ENCODE results near the gene STPG4. TPM values are rescaled to one million over a fixed set of nuclear protein-coding genes. Genes with fewer than 3 reads are reported as not detected.

Gene STPG4, protein sequence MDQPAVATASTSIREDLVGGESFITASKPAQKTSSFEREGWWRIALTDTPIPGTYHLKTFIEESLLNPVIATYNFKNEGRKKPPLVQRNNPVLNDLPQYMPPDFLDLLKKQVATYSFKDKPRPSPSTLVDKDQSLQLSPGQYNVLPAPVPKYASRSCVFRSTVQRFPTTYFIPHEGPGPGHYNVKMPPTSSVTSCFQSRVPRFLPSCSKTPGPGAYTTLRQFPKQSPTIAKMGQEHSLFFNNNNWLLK
- polyA plus RNA-seq (2012; ENCODE audit: missing spikeins): 0.57 TPM

DNA sequence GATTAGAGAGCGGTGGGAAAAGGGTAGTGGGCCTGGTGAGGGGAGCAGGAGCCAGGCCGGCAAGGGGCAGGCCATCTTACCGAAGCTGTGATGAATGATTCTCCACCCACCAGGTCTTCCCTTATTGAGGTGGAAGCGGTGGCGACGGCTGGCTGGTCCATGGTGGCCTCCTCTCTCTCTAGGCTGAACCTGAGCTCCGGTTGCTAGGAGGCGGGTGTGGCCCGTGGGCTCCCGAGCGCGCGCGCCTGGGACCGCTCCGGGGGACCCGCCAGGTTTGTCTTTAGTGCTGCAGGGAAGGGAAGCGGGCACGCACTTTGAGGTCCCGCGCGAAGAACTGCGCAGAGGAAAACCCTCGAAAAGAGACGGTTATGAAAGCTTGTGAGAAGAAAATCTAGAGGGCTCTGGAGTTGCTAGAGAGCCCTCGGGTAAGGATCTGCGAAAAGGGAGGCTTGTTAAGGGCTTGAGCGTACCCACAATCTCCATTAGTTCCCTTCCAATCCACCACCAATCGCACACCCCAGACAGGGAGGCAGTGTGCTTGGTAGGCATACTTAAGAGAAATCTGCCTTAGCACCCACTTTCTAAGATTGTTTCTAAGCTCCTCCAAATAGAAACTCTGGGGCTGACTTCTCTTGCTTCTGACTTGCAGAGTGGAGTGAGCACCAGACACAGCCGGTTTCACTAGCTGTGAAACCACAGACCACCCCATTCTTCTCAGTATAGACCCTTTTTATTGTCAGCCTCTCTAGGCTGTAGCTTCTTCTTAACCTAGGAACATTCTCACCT is at the start of gene STPG4:
TSS of gene STPG4 (minus strand) at position 218 of the 786 bp plus-strand sequence. CDS start at position 161, 57 bp downstream.
- TF ChIP-seq POLR2AphosphoS5 (IDR thresholded peaks at IDR 0.05; ENCODE audit: low read depth, low read length) (no peak), TAF1 (IDR thresholded peaks at IDR 0.05; ENCODE audit: borderline replicate concordance, low read depth, low read length) (no peak), POLR2A (IDR thresholded peaks at IDR 0.05; ENCODE audit: low read depth, low read length) (no peak)
- DNase-seq (ENCODE audit: insufficient read length) (no peak), FAIRE-seq (no peak)

DNA sequence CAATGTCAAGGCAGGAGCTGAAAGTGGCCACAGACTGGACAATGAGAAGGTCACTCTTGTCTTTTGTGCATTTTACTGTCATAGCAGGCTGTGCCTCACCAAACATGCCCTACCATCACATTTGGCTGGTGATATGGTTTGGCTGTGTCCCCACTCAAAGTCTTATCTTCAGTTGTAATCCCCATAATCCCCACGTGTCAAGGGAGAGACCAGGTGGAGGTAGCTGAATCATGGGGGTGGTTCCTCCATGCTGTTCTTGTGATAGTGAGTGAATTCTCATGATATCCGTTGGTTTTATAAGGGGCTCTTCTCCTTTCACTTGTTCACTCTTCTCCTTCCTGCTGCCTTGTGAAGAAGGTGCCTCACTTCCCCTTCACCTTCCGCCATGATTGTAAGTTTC is 49.6 kb upstream of the STPG4 start:
- no peak for DNase-seq (ENCODE audit: insufficient read length)
- FAIRE-seq: no peak
- TF ChIP-seq POLR2A (IDR thresholded peaks at IDR 0.05; ENCODE audit: low read depth, low read length) (no peak), TAF1 (IDR thresholded peaks at IDR 0.05; ENCODE audit: borderline replicate concordance, low read depth, low read length) (no peak), POLR2AphosphoS5 (IDR thresholded peaks at IDR 0.05; ENCODE audit: low read depth, low read length) (no peak)

GRCh38 chr2:47203995-47204394 is 48.9 kb upstream of the STPG4 start:
- TF ChIP-seq TAF1 (IDR thresholded peaks at IDR 0.05; ENCODE audit: borderline replicate concordance, low read depth, low read length): no peak
- TF ChIP-seq POLR2AphosphoS5 (IDR thresholded peaks at IDR 0.05; ENCODE audit: low read depth, low read length): no peak
- TF ChIP-seq POLR2A (IDR thresholded peaks at IDR 0.05; ENCODE audit: low read depth, low read length): no peak
- FAIRE-seq: no peak
- no peak for DNase-seq (ENCODE audit: insufficient read length)

DNA sequence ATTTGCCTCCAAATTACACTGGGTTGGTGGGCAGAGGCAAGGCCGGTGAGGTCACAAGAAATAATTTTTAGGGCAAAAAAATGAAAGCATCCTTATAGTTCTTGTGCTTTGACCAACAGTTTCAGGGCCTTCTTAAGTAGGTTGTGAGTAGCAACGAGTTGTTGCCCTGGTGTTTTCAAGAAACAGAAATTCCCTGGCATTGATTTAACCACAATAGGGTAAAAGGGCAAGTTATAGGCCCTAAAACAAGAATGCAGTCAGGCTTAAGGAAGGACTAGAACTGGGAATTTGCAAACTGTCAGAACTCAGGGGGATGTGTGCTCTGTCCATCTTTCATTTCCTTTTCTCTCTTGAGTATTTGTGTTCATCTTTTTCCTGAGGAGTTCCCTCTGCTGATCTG is 46.1 kb upstream of the STPG4 start:
- TF ChIP-seq POLR2A (IDR thresholded peaks at IDR 0.05; ENCODE audit: low read depth, low read length): no peak
- TF ChIP-seq TAF1 (IDR thresholded peaks at IDR 0.05; ENCODE audit: borderline replicate concordance, low read depth, low read length): no peak
- TF ChIP-seq POLR2AphosphoS5 (IDR thresholded peaks at IDR 0.05; ENCODE audit: low read depth, low read length): no peak
- no peak for DNase-seq (ENCODE audit: insufficient read length)
- FAIRE-seq: no peak

DNA sequence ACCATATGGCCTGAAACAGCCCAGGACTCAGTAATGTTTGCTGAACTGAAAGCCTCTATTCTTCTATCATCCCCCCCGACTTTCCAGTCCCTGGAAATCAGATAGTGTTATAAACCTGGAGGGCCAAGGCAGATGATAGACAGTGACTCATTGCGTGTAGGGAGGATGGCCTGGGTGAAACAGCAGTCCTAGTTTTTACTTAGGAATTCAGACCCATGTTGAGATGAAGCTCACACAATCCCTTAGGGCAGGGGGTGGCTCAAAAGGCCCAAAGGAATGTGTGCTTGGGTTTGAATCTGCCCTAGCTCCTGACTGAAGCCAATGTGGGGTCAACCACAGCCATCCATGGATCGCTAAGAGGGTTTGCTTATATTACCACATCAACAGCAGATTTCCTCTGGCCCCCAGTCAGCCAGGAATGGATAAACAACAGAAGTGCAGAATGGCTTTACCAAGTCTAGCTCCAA is 43.9 kb upstream of the STPG4 start:
- no peak for TF ChIP-seq TAF1 (IDR thresholded peaks at IDR 0.05; ENCODE audit: borderline replicate concordance, low read depth, low read length)
- no peak for TF ChIP-seq POLR2A (IDR thresholded peaks at IDR 0.05; ENCODE audit: low read depth, low read length)
- no peak for TF ChIP-seq POLR2AphosphoS5 (IDR thresholded peaks at IDR 0.05; ENCODE audit: low read depth, low read length)
- DNase-seq (ENCODE audit: insufficient read length) (no peak), FAIRE-seq (no peak)

DNA sequence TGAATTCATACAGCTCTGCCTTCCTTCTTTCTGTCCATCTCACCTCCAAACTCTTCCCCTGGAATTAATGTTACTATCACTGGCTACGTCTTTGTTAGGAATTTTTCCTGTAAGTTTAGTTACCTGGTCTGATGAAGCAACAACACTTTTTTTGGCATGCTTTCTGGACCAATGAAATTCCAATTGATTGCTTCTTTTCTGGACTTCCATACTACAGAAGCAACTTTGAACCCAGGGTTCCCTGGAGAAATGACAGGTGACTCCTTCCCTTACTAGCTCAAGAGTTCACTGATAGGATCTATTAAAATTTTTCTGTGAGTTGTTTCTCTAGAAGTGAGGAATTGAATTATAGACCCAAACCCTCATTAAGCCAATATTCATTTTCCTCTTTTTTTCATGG is 41.4 kb upstream of the STPG4 start:
- FAIRE-seq (no peak), DNase-seq (ENCODE audit: insufficient read length) (no peak)
- no peak for TF ChIP-seq POLR2AphosphoS5 (IDR thresholded peaks at IDR 0.05; ENCODE audit: low read depth, low read length)
- TF ChIP-seq POLR2A (IDR thresholded peaks at IDR 0.05; ENCODE audit: low read depth, low read length): no peak
- no peak for TF ChIP-seq TAF1 (IDR thresholded peaks at IDR 0.05; ENCODE audit: borderline replicate concordance, low read depth, low read length)

DNA sequence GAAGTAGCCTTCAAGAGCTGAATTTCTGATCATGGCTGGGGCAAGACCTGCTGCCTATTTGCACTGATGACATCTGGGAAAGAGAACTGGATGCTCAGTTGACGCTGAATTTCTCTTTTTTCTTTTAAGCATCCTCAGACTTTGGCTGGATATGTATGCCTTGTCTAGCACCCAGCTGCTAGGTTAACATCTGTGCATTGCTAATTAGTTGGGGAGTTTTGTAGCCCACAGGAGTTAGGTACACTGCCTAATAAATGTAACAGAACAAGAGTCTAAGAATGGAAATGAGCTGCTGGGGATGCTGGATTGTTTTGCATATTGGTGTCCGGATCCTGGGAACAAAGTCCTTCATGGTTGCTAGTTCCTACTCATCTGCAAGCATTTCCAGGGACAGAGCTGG is 40.9 kb upstream of the STPG4 start:
- FAIRE-seq (no peak), DNase-seq (ENCODE audit: insufficient read length) (no peak)
- no peak for TF ChIP-seq POLR2A (IDR thresholded peaks at IDR 0.05; ENCODE audit: low read depth, low read length)
- TF ChIP-seq POLR2AphosphoS5 (IDR thresholded peaks at IDR 0.05; ENCODE audit: low read depth, low read length): no peak
- TF ChIP-seq TAF1 (IDR thresholded peaks at IDR 0.05; ENCODE audit: borderline replicate concordance, low read depth, low read length): no peak

- DNase-seq (ENCODE audit: insufficient read length) (no peak), FAIRE-seq (no peak)
- TF ChIP-seq POLR2A (IDR thresholded peaks at IDR 0.05; ENCODE audit: low read depth, low read length) (no peak), TAF1 (IDR thresholded peaks at IDR 0.05; ENCODE audit: borderline replicate concordance, low read depth, low read length) (no peak), POLR2AphosphoS5 (IDR thresholded peaks at IDR 0.05; ENCODE audit: low read depth, low read length) (no peak)
Measured at GRCh38 chr2:47195148-47195547, 40.0 kb upstream of the STPG4 start.

- FAIRE-seq (no peak), DNase-seq (ENCODE audit: insufficient read length) (no peak)
- TF ChIP-seq POLR2AphosphoS5 (IDR thresholded peaks at IDR 0.05; ENCODE audit: low read depth, low read length) (no peak), TAF1 (IDR thresholded peaks at IDR 0.05; ENCODE audit: borderline replicate concordance, low read depth, low read length) (no peak), POLR2A (IDR thresholded peaks at IDR 0.05; ENCODE audit: low read depth, low read length) (no peak)
Measured at GRCh38 chr2:47194410-47194809, 39.3 kb upstream of the STPG4 start.

- TF ChIP-seq POLR2A (IDR thresholded peaks at IDR 0.05; ENCODE audit: low read depth, low read length) (no peak), POLR2AphosphoS5 (IDR thresholded peaks at IDR 0.05; ENCODE audit: low read depth, low read length) (no peak), TAF1 (IDR thresholded peaks at IDR 0.05; ENCODE audit: borderline replicate concordance, low read depth, low read length) (no peak)
- FAIRE-seq: no peak
- no peak for DNase-seq (ENCODE audit: insufficient read length)
Measured at GRCh38 chr2:47193607-47194006, 38.5 kb upstream of the STPG4 start.

DNA sequence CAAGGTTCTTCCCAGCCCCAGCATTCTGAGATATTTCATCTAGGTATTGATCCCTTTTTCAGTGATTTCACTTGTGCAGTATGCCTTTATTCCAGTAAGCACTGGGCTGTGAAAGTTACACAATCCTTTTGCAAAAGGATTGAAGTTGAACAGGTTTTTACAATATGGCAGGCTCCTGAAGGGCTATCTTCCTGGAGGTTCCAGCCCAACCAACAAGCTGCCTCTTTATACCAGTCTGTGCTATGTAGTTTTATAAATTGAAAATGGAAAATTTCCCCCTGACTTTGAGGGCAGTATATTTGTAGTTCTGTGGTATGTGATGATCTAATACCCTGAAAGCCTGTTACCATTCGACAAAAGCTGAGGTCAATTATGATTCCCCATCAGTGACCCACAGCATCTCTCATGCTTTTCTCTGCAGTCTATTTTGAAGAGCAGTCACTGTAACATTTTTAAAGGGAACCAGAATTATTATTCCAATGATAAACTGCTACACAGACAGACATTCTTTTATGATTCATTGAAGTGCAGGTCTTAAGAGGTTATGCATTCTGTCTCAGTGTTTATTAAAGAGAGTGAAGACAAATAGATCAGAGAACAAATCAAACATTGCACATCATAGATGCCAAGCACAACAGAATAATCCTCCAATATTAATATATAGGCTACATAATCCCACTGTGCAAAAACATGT is 35.2 kb upstream of the STPG4 start:
- DNase-seq (ENCODE audit: insufficient read length): no peak
- TF ChIP-seq POLR2A (IDR thresholded peaks at IDR 0.05; ENCODE audit: low read depth, low read length): no peak
- TF ChIP-seq POLR2AphosphoS5 (IDR thresholded peaks at IDR 0.05; ENCODE audit: low read depth, low read length): no peak
- no peak for TF ChIP-seq TAF1 (IDR thresholded peaks at IDR 0.05; ENCODE audit: borderline replicate concordance, low read depth, low read length)
- no peak for FAIRE-seq
